GM12878 (cell line): Measurements from ENCODE around the gene CLK4. TPM values are rescaled to one million over a fixed set of nuclear protein-coding genes. Genes with fewer than 3 reads are reported as not detected.

Experiments
- ATAC-seq: fragments of 200-7000 bp; cut with Tn5 transposase; 3 replicates; pipeline ENCODE4 v1.9.1; 2020; ENCODE audit warnings: mild to moderate bottlenecking, moderate library complexity
- BruUV-seq: library from RNA; stranded (reverse); fragments of 400-500 nt; replicated peaks from 2 replicates; lab custom pipeline; 2021; lab: Mats Ljungman, UMichigan
- CTCF ChIA-PET: fragments of 300-600 bp; sonication (Branson Sonifier 250); formaldehyde crosslinking; extraction: SDS; loops from one replicate; lab custom pipeline; 2021; ENCODE audit warnings: inconsistent platforms; lab: Yijun Ruan, JAX
- POLR2A ChIA-PET: fragments of 350-600 bp; formaldehyde crosslinking; extraction: SDS; loops from one replicate; lab custom pipeline; 2021; ENCODE audit warnings: inconsistent platforms; lab: Charles Lee
- RAD21 ChIA-PET: fragments of 300-600 bp; sonication (Branson Sonifier 250); formaldehyde crosslinking; loops from one replicate; lab custom pipeline; 2023; ENCODE audit warnings: antibody characterized with exemption; ENCODE audit not compliant: unreplicated experiment; lab: Charles Lee
- SMC1A ChIA-PET: fragments of 300-600 bp; sonication (Branson Sonifier 250); formaldehyde crosslinking; loops from one replicate; lab custom pipeline; 2023; ENCODE audit not compliant: unreplicated experiment, uncharacterized antibody; lab: Charles Lee
- DNase-seq: peaks from one replicate; pipeline ENCODE4 v3.0.0-alpha.2; 2011; ENCODE audit warnings: low read depth, low spot score
- FAIRE-seq: peaks from 3 replicates; lab custom pipeline; 2011; peaks lifted over from hg19 to GRCh38; lab: Jason Lieb, UNC
- H2AFZ ChIP-seq: 2 replicates; pipeline ENCODE4 v1.6.0; 2011; ENCODE audit warnings: low read depth, low read length, control low read depth; ENCODE audit not compliant: control insufficient read depth
- H3K27ac ChIP-seq: 2 replicates; pipeline ENCODE4 v1.5.1; 2011; ENCODE audit warnings: control low read depth; ENCODE audit not compliant: control insufficient read depth, insufficient read depth
- H3K27me3 ChIP-seq, 2 experiments: replicated peaks in 1 of 2; 2 replicates each; pipeline versions ENCODE4 v1.6.0 to v1.6.1; 2011; ENCODE audit warnings: low read length in 1 of 2; ENCODE audit not compliant: control insufficient read depth in 2 of 2, insufficient read depth in 2 of 2
- H3K36me3 ChIP-seq, 2 experiments: 2 replicates each; pipeline ENCODE4 v1.5.1; 2011; ENCODE audit warnings: low read length in 1 of 2; ENCODE audit not compliant: control insufficient read depth in 2 of 2, insufficient read depth in 2 of 2
- H3K4me1 ChIP-seq: 2 replicates; pipeline ENCODE4 v1.6.1; 2011; ENCODE audit warnings: mild to moderate bottlenecking, low read length, moderate library complexity, mixed read lengths; ENCODE audit not compliant: control insufficient read depth, insufficient read depth
- H3K4me2 ChIP-seq: 2 replicates; pipeline ENCODE4 v1.6.0; 2011; ENCODE audit warnings: control low read depth; ENCODE audit not compliant: control insufficient read depth, insufficient read depth
- H3K4me3 ChIP-seq: fragments of 200-600 bp; sonication (generic); 2 replicates; pipeline ENCODE4 v1.5.1; 2016
- H3K79me2 ChIP-seq: 2 replicates; pipeline ENCODE4 v1.6.0; 2011; ENCODE audit warnings: low read length; ENCODE audit not compliant: control insufficient read depth, insufficient read depth
- H3K9ac ChIP-seq: 2 replicates; pipeline ENCODE4 v1.8.0; 2011; ENCODE audit warnings: low read length, control low read depth, mixed read lengths; ENCODE audit not compliant: control insufficient read depth, insufficient read depth
- H3K9me3 ChIP-seq: replicated peaks from 3 replicates; pipeline ENCODE4 v1.5.1; 2011; ENCODE audit warnings: mild to moderate bottlenecking, low read length; ENCODE audit not compliant: control insufficient read depth, insufficient read depth
- H4K20me1 ChIP-seq: 2 replicates; pipeline ENCODE4 v1.6.0; 2011; ENCODE audit not compliant: control insufficient read depth, insufficient read depth
- CHD4 ChIP-seq: fragments of 200-600 bp; sonication (generic); IDR thresholded peaks from 2 replicates; pipeline ENCODE4 v1.6.1; 2016; ENCODE audit warnings: mild to moderate bottlenecking
- FOS ChIP-seq: IDR thresholded peaks from 3 replicates; pipeline ENCODE4 v1.6.1; 2011; ENCODE audit warnings: borderline replicate concordance; ENCODE audit not compliant: insufficient read length; ENCODE audit errors: extremely low read depth
- GATAD2B ChIP-seq: fragments of 450-650 bp; conservative IDR thresholded peaks from 2 replicates; pipeline ENCODE4 v1.6.1; 2017; ENCODE audit warnings: low read depth, mild to moderate bottlenecking, moderate library complexity
- IKZF2 ChIP-seq, 2 experiments: fragments of 450-650 bp; IDR thresholded peaks; 2 replicates each; pipeline ENCODE4 v1.6.1; 2017; ENCODE audit warnings: mild to moderate bottlenecking in 2 of 2, moderate library complexity in 2 of 2
- NBN ChIP-seq: fragments of 450-650 bp; IDR thresholded peaks from 2 replicates; pipeline ENCODE4 v1.6.1; 2016
- RFX5 ChIP-seq: IDR thresholded peaks from 2 replicates; pipeline ENCODE4 v1.6.1; 2011; ENCODE audit warnings: low read depth, low read length, improper control_type of control experiment
- SIN3A ChIP-seq: IDR thresholded peaks from 2 replicates; pipeline ENCODE4 v1.6.1; 2012; ENCODE audit warnings: low read depth, low read length, improper control_type of control experiment
- SIX5 ChIP-seq: IDR thresholded peaks from 2 replicates; pipeline ENCODE4 v1.6.1; 2011; ENCODE audit warnings: mild to moderate bottlenecking, low read depth, low read length, moderate library complexity; ENCODE audit not compliant: severe bottlenecking
- SMAD5 ChIP-seq: IDR thresholded peaks from 2 replicates; pipeline ENCODE4 v1.6.1; 2016; ENCODE audit warnings: antibody characterized with exemption, low read depth
- SRF ChIP-seq, 2 experiments: IDR thresholded peaks; 2 replicates each; pipeline ENCODE4 v1.6.1; 2011; ENCODE audit warnings: low read depth in 2 of 2, low read length in 2 of 2, mild to moderate bottlenecking in 1 of 2, moderate library complexity in 1 of 2
- TARDBP ChIP-seq: IDR thresholded peaks from 2 replicates; pipeline ENCODE4 v1.6.1; 2016; ENCODE audit warnings: borderline replicate concordance
- ZNF217 ChIP-seq: fragments of 450-650 bp; IDR thresholded peaks from 2 replicates; pipeline ENCODE4 v1.6.1; 2017; ENCODE audit warnings: antibody characterized with exemption, mild to moderate bottlenecking
- WGBS: methylation state at CpG from one replicate; pipeline ENCODE4 v1.1.6; 2016; ENCODE audit warnings: low lambda C conversion rate; ENCODE audit not compliant: insufficient replicate concordance, insufficient coverage; ENCODE audit errors: missing lambda C conversion rate; 5-methylcytosine and 5-hydroxymethylcytosine counted together
- in situ Hi-C: fragments of 300-500 bp; cut with MboI; formaldehyde crosslinking; loops from 9 replicates; pipeline ENCODE4 v1.14.3; 2018; ENCODE audit warnings: mixed read lengths
- intact Hi-C: fragments of 100-400 bp; cut with micrococcal nuclease; formaldehyde crosslinking; loops from one replicate; pipeline ENCODE4 v1.14.2; 2022; ENCODE audit not compliant: unreplicated experiment
- polyA plus RNA-seq, 11 experiments: library from polyadenylated mRNA; depleted of rRNA in 4 of 11; unstranded in 6 of 11; stranded (reverse) in 5 of 11; fragments of >200 nt; fragmentation: Nextera tagmentation in 4 of 11; fragmentation: Illumina TruSeq in 1 of 11; extraction: Ambion mirVana in 4 of 11; extraction: Trizol in 1 of 11; gene quantifications; 1 replicate in 1 of 11; 2 replicates in 10 of 11; pipeline versions ENCODE4 v1.2.1 to v1.2.3, GENCODE V29; 2011 to 2016; ENCODE audit warnings: inconsistent platforms in 2 of 11, missing spikeins in 2 of 11, low read depth in 1 of 11
- total RNA-seq, 4 experiments: library from RNA; depleted of rRNA in 3 of 4; stranded (reverse); fragments of >200 nt in 3 of 4; fragmentation: Illumina TruSeq in 1 of 4; extraction: Trizol in 1 of 4; gene quantifications; 2 replicates each; pipeline versions ENCODE4 v1.2.1 to v1.2.3, GENCODE V29; 2013 to 2021
- TF ChIP-seq, protein P1 (sequence below): IDR thresholded peaks from 2 replicates; pipeline ENCODE4 v1.6.1; 2012; ENCODE audit warnings: improper control_type of control experiment, low read depth, low read length; ENCODE audit not compliant: insufficient replicate concordance
- TF ChIP-seq, protein P2 (sequence below): fragments of 450-650 bp; IDR thresholded peaks from 2 replicates; pipeline ENCODE4 v1.6.1; 2017; ENCODE audit warnings: mild to moderate bottlenecking
- TF ChIP-seq, protein P3 (sequence below): fragments of 450-650 bp; IDR thresholded peaks from 2 replicates; pipeline ENCODE4 v1.6.1; 2017; ENCODE audit warnings: mild to moderate bottlenecking, moderate library complexity

Gene CLK4
- total and polyA plus RNA-seq, 10 of the 15 experiments (the other 5 are each of a cell fraction or from before 2014, with no cell fraction given): 13.6 to 47.9 (median 19.1) TPM

DNA sequence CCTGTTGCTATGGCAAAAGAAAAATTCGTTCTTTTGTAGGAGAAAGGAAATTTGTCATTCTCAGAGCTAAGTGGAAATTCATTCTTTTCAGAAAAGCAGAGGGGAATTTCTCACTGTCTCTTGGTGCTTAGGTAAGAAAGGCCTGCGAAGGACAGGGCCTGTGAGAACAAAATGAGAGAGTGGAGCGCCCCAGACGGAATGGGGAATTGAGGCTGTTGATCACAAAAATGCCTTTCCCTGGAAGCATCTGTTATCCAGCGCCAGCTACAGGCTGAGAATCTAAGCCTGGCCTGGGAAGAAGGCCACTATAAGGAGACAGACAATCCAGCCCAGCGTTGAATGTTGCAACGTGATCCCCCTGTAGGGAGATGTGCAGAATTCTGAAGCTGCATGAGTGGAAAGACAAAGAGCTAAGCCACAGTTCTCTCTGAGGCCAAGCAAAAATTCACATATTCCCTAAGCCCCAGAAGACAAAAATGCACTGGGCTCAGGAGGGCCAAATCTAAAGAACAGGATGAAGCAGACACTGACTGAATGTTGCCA, 44.8 kb upstream of the CLK4 start:
- no TSS peak for BruUV-seq
- ATAC-seq: no peak
- Histone ChIP-seq H3K4me2 (no peak overlapping the region), H3K9ac (no peak overlapping the region), H3K4me3 (no peak overlapping the region), H3K4me1 (no peaks in the 10 kb centered on the region), H3K27ac (no peak overlapping the region), H2AFZ (no peak overlapping the region), H3K9me3 (no peaks in the 10 kb centered on the region; the same call in 2 of the 3 replicates), H3K79me2 (no peaks in the 10 kb centered on the region), H3K27me3 (no peaks in the 10 kb centered on the region), H4K20me1 (no peaks in the 10 kb centered on the region), H3K36me3 (no peaks in the 10 kb centered on the region)
- ChIA-PET POLR2A (no interaction called here), SMC1A (no interaction called here), CTCF (no interaction called here), RAD21 (no interaction called here)
- no peak for FAIRE-seq
- DNase-seq: no peak
- intact Hi-C loops: no loop called here
- TF ChIP-seq SIX5 (no peak), SIN3A (no peak), IKZF2 (IDR thresholded peaks at IDR 0.05) (no peak), FOS (no peak), CHD4 (no peak), SRF (IDR thresholded peaks at IDR 0.05; ENCODE audit: low read depth in 2 of 2, low read length in 2 of 2) (no peak), NBN (no peak), ZNF217 (no peak), SMAD5 (no peak), GATAD2B (no peak), RFX5 (no peak), TARDBP (no peak)
- TF ChIP-seq, protein P1, sequence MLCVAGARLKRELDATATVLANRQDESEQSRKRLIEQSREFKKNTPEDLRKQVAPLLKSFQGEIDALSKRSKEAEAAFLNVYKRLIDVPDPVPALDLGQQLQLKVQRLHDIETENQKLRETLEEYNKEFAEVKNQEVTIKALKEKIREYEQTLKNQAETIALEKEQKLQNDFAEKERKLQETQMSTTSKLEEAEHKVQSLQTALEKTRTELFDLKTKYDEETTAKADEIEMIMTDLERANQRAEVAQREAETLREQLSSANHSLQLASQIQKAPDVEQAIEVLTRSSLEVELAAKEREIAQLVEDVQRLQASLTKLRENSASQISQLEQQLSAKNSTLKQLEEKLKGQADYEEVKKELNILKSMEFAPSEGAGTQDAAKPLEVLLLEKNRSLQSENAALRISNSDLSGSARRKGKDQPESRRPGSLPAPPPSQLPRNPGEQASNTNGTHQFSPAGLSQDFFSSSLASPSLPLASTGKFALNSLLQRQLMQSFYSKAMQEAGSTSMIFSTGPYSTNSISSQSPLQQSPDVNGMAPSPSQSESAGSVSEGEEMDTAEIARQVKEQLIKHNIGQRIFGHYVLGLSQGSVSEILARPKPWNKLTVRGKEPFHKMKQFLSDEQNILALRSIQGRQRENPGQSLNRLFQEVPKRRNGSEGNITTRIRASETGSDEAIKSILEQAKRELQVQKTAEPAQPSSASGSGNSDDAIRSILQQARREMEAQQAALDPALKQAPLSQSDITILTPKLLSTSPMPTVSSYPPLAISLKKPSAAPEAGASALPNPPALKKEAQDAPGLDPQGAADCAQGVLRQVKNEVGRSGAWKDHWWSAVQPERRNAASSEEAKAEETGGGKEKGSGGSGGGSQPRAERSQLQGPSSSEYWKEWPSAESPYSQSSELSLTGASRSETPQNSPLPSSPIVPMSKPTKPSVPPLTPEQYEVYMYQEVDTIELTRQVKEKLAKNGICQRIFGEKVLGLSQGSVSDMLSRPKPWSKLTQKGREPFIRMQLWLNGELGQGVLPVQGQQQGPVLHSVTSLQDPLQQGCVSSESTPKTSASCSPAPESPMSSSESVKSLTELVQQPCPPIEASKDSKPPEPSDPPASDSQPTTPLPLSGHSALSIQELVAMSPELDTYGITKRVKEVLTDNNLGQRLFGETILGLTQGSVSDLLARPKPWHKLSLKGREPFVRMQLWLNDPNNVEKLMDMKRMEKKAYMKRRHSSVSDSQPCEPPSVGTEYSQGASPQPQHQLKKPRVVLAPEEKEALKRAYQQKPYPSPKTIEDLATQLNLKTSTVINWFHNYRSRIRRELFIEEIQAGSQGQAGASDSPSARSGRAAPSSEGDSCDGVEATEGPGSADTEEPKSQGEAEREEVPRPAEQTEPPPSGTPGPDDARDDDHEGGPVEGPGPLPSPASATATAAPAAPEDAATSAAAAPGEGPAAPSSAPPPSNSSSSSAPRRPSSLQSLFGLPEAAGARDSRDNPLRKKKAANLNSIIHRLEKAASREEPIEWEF: no peak
- TF ChIP-seq, protein P2, sequence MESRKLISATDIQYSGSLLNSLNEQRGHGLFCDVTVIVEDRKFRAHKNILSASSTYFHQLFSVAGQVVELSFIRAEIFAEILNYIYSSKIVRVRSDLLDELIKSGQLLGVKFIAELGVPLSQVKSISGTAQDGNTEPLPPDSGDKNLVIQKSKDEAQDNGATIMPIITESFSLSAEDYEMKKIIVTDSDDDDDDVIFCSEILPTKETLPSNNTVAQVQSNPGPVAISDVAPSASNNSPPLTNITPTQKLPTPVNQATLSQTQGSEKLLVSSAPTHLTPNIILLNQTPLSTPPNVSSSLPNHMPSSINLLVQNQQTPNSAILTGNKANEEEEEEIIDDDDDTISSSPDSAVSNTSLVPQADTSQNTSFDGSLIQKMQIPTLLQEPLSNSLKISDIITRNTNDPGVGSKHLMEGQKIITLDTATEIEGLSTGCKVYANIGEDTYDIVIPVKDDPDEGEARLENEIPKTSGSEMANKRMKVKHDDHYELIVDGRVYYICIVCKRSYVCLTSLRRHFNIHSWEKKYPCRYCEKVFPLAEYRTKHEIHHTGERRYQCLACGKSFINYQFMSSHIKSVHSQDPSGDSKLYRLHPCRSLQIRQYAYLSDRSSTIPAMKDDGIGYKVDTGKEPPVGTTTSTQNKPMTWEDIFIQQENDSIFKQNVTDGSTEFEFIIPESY: no peak
- TF ChIP-seq, protein P3, sequence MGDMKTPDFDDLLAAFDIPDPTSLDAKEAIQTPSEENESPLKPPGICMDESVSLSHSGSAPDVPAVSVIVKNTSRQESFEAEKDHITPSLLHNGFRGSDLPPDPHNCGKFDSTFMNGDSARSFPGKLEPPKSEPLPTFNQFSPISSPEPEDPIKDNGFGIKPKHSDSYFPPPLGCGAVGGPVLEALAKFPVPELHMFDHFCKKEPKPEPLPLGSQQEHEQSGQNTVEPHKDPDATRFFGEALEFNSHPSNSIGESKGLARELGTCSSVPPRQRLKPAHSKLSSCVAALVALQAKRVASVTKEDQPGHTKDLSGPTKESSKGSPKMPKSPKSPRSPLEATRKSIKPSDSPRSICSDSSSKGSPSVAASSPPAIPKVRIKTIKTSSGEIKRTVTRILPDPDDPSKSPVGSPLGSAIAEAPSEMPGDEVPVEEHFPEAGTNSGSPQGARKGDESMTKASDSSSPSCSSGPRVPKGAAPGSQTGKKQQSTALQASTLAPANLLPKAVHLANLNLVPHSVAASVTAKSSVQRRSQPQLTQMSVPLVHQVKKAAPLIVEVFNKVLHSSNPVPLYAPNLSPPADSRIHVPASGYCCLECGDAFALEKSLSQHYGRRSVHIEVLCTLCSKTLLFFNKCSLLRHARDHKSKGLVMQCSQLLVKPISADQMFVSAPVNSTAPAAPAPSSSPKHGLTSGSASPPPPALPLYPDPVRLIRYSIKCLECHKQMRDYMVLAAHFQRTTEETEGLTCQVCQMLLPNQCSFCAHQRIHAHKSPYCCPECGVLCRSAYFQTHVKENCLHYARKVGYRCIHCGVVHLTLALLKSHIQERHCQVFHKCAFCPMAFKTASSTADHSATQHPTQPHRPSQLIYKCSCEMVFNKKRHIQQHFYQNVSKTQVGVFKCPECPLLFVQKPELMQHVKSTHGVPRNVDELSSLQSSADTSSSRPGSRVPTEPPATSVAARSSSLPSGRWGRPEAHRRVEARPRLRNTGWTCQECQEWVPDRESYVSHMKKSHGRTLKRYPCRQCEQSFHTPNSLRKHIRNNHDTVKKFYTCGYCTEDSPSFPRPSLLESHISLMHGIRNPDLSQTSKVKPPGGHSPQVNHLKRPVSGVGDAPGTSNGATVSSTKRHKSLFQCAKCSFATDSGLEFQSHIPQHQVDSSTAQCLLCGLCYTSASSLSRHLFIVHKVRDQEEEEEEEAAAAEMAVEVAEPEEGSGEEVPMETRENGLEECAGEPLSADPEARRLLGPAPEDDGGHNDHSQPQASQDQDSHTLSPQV: no peak
- in situ Hi-C loops: no loop called here
- WGBS: 29% methylated on average over 7 of the region's 7 CpGs
